B cell (primary cell): ENCODE data around the gene GPR37L1. TPM values are rescaled to one million over a fixed set of nuclear protein-coding genes. Genes with fewer than 3 reads are reported as not detected.

ENCODE experiments used
- ATAC-seq: fragments of 200-7000 bp; cut with Tn5 transposase; one replicate; pipeline ENCODE4 v1.10.0; 2021; ENCODE audit warnings: low read depth, mild to moderate bottlenecking, moderate number of reproducible peaks, moderate library complexity
- CTCF ChIA-PET: fragments of 350-600 bp; sonication (Branson Sonifier 250); formaldehyde crosslinking; loops from one replicate; lab custom pipeline; 2021; ENCODE audit warnings: antibody characterized with exemption, inconsistent platforms; lab: Charles Lee
- POLR2A ChIA-PET: fragments of 350-600 bp; sonication (Branson Sonifier 250); formaldehyde crosslinking; loops from one replicate; lab custom pipeline; 2021; ENCODE audit warnings: antibody characterized with exemption; lab: Charles Lee
- DNase-seq: peaks from one replicate; pipeline ENCODE4 v3.0.0; 2013
- H2AFZ ChIP-seq: 2 replicates; pipeline ENCODE4 v1.6.1; 2012; ENCODE audit warnings: mild to moderate bottlenecking, low read depth, low read length; ENCODE audit not compliant: insufficient read depth, poor library complexity, severe bottlenecking
- H3K27ac ChIP-seq, 2 donors: 1 replicate in 1 of 2; 2 replicates in 1 of 2; pipeline ENCODE4 v1.5.1; 2012 to 2013; ENCODE audit warnings: low read length in 2 of 2, mild to moderate bottlenecking in 2 of 2, moderate library complexity in 1 of 2
- H3K27me3 ChIP-seq, 4 experiments: fragments of 200-600 bp in 1 of 4; sonication (generic) in 1 of 4; replicated peaks in 1 of 4; 1 replicate in 2 of 4; 2 replicates in 2 of 4; pipeline versions ENCODE4 v1.6.1 to v1.7.0; 2013 to 2016; ENCODE audit warnings: low read length in 3 of 4, mild to moderate bottlenecking in 2 of 4, mixed read lengths in 1 of 4, moderate library complexity in 1 of 4; ENCODE audit not compliant: insufficient read depth in 4 of 4, control insufficient read depth in 3 of 4; ENCODE audit errors: control extremely low read depth in 1 of 4
- H3K36me3 ChIP-seq, 2 experiments: replicated peaks in 1 of 2; 1 replicate in 1 of 2; 2 replicates in 1 of 2; pipeline versions ENCODE4 v1.6.1 to v1.7.1; 2013; ENCODE audit warnings: low read length in 1 of 2; ENCODE audit not compliant: insufficient read depth in 2 of 2, control insufficient read depth in 1 of 2; ENCODE audit errors: control extremely low read depth in 1 of 2, extremely low read depth in 1 of 2
- H3K4me1 ChIP-seq, 2 donors: fragments of 200-600 bp in 1 of 2; sonication (generic) in 1 of 2; 1 replicate in 1 of 2; 2 replicates in 1 of 2; pipeline versions ENCODE4 v1.5.1 to v1.6.1; 2013 to 2017; ENCODE audit warnings: low read length in 2 of 2; ENCODE audit not compliant: control insufficient read depth in 2 of 2, insufficient read depth in 2 of 2
- H3K4me2 ChIP-seq: replicated peaks from 2 replicates; pipeline ENCODE3; 2012; ENCODE audit warnings: mild to moderate bottlenecking, low read depth, low read length; ENCODE audit not compliant: poor library complexity, severe bottlenecking
- H3K4me3 ChIP-seq, 5 experiments: fragments of 200-600 bp in 1 of 5; sonication (generic) in 1 of 5; 1 replicate in 3 of 5; 2 replicates in 2 of 5; pipeline versions ENCODE4 v1.5.1 to v1.7.0; 2011 to 2016; ENCODE audit warnings: low read length in 4 of 5, mild to moderate bottlenecking in 4 of 5, low read depth in 2 of 5, control low read depth in 1 of 5, moderate library complexity in 1 of 5; ENCODE audit not compliant: insufficient read depth in 1 of 5; ENCODE audit errors: control extremely low read depth in 1 of 5, extremely low read depth in 1 of 5
- H3K79me2 ChIP-seq: fragments of 200-600 bp; sonication (generic); one replicate; pipeline ENCODE4 v1.6.0; 2016; ENCODE audit warnings: low read length; ENCODE audit not compliant: control insufficient read depth, insufficient read depth
- H3K9ac ChIP-seq: fragments of 200-600 bp; sonication (generic); 2 replicates; pipeline ENCODE4 v1.6.1; 2017; ENCODE audit warnings: mild to moderate bottlenecking, low read length, moderate library complexity
- H3K9me3 ChIP-seq, 3 donors: one replicate each; pipeline versions ENCODE4 v1.6.1 to v1.7.1; 2013; ENCODE audit warnings: low read length in 2 of 3; ENCODE audit not compliant: control insufficient read depth in 2 of 3, insufficient read depth in 1 of 3; ENCODE audit errors: control extremely low read depth in 1 of 3
- H4K20me1 ChIP-seq: 2 replicates; pipeline ENCODE4 v1.6.0; 2012; ENCODE audit warnings: mild to moderate bottlenecking, low read length; ENCODE audit not compliant: insufficient read depth, control insufficient read depth, poor library complexity, severe bottlenecking
- H3K27ac Mint-ChIP-seq: one replicate; pipeline ENCODE4 v1.8.0; 2021; ENCODE audit warnings: mixed read lengths
- H3K27me3 Mint-ChIP-seq: one replicate; pipeline ENCODE4 v1.8.0; 2021; ENCODE audit warnings: mixed read lengths
- H3K4me1 Mint-ChIP-seq: one replicate; pipeline ENCODE4 v1.8.0; 2021; ENCODE audit warnings: mixed read lengths
- H3K4me3 Mint-ChIP-seq: one replicate; pipeline ENCODE4 v1.8.0; 2021; ENCODE audit warnings: mixed read lengths
- H3K9me3 Mint-ChIP-seq: one replicate; pipeline ENCODE4 v1.8.0; 2022; ENCODE audit warnings: mixed read lengths; ENCODE audit not compliant: insufficient read depth
- EZH2 ChIP-seq: IDR thresholded peaks from 2 replicates; pipeline ENCODE4 v1.6.1; 2012; ENCODE audit warnings: borderline replicate concordance, low read depth, mild to moderate bottlenecking, moderate library complexity, low read length; ENCODE audit not compliant: insufficient read depth, poor library complexity, severe bottlenecking
- WGBS: methylation state at CpG from one replicate; pipeline ENCODE4 v1.1.5; 2013; ENCODE audit warnings: missing lambda C conversion rate; ENCODE audit not compliant: insufficient coverage; 5-methylcytosine and 5-hydroxymethylcytosine counted together
- intact Hi-C: fragments of 100-400 bp; cut with micrococcal nuclease; formaldehyde crosslinking; loops from one replicate; pipeline ENCODE4 v1.10.0; 2022
- polyA plus RNA-seq: library from polyadenylated mRNA; depleted of rRNA; stranded (reverse); fragments of >200 nt; gene quantifications from 2 replicates; pipeline ENCODE4 v1.2.3, GENCODE V29; 2012
- total RNA-seq, 2 donors: library from RNA; stranded (reverse); fragments of 120-200 nt in 1 of 2; gene quantifications; 1 replicate in 1 of 2; 2 replicates in 1 of 2; pipeline versions ENCODE4 v1.2.3 to v1.2.4, GENCODE V29; 2013 to 2022
- TF ChIP-seq, protein P1 (sequence below): fragments of 200-600 bp; IDR thresholded peaks from one replicate; pipeline ENCODE4 v1.8.0; 2022; ENCODE audit warnings: antibody characterized with exemption, mild to moderate bottlenecking

Gene GPR37L1
- total and polyA plus RNA-seq, 2 donors (not counting 1 experiment from before 2014, with no cell fraction given): not detected

DNA sequence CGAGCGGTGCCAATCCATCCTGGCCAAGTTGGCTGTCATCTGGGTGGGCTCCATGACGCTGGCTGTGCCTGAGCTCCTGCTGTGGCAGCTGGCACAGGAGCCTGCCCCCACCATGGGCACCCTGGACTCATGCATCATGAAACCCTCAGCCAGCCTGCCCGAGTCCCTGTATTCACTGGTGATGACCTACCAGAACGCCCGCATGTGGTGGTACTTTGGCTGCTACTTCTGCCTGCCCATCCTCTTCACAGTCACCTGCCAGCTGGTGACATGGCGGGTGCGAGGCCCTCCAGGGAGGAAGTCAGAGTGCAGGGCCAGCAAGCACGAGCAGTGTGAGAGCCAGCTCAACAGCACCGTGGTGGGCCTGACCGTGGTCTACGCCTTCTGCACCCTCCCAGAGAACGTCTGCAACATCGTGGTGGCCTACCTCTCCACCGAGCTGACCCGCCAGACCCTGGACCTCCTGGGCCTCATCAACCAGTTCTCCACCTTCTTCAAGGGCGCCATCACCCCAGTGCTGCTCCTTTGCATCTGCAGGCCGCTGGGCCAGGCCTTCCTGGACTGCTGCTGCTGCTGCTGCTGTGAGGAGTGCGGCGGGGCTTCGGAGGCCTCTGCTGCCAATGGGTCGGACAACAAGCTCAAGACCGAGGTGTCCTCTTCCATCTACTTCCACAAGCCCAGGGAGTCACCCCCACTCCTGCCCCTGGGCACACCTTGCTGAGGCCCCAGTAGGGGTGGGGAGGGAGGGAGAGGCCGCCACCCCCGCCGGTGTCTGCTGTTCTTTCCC is 5.3 kb downstream of the GPR37L1 start:
- Mint-ChIP-seq H3K27me3 (peaks cover 18% of the 10 kb centered on the region), H3K4me3 (no peak overlapping the region), H3K9me3 (no peaks in the 10 kb centered on the region), H3K4me1 (no peaks in the 10 kb centered on the region), H3K27ac (no peak overlapping the region)
- 94% methylated on average over 20 of the region's 26 CpGs for WGBS
- no peaks in the 10 kb centered on the region for H4K20me1 ChIP-seq
- peaks cover 0 to 14% of the 10 kb centered on the region in 2 experiments for H3K36me3 ChIP-seq
- no peaks in the 10 kb centered on the region for H3K9me3 ChIP-seq
- POLR2A ChIA-PET: no interaction called here
- H3K4me2 ChIP-seq: no peak overlapping the region
- ATAC-seq: no peak
- peaks cover 0 to 3% (median 0%) of the 10 kb centered on the region in 4 experiments for H3K27me3 ChIP-seq
- H3K27ac ChIP-seq: no peak overlapping the region
- H3K79me2 ChIP-seq: no peaks in the 10 kb centered on the region
- TF ChIP-seq, protein P1, sequence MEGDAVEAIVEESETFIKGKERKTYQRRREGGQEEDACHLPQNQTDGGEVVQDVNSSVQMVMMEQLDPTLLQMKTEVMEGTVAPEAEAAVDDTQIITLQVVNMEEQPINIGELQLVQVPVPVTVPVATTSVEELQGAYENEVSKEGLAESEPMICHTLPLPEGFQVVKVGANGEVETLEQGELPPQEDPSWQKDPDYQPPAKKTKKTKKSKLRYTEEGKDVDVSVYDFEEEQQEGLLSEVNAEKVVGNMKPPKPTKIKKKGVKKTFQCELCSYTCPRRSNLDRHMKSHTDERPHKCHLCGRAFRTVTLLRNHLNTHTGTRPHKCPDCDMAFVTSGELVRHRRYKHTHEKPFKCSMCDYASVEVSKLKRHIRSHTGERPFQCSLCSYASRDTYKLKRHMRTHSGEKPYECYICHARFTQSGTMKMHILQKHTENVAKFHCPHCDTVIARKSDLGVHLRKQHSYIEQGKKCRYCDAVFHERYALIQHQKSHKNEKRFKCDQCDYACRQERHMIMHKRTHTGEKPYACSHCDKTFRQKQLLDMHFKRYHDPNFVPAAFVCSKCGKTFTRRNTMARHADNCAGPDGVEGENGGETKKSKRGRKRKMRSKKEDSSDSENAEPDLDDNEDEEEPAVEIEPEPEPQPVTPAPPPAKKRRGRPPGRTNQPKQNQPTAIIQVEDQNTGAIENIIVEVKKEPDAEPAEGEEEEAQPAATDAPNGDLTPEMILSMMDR: no peak
- TF ChIP-seq EZH2: no peak
- no peak for DNase-seq
- intact Hi-C loops: no loop called here
- CTCF ChIA-PET: no interaction called here
- H3K4me3 ChIP-seq: no peak overlapping the region
- no peak overlapping the region for H3K9ac ChIP-seq
- H3K4me1 ChIP-seq: no peaks in the 10 kb centered on the region
- H2AFZ ChIP-seq: no peak overlapping the region
